GM18868 (cell line): ENCODE measurements around the gene MROH7.

Experiments
- ATAC-seq: cut with Tn5 transposase; IDR thresholded peaks from one replicate; pipeline ENCODE4 v1.9.1; 2021; ENCODE audit warnings: mild to moderate bottlenecking, moderate library complexity; ENCODE audit not compliant: unreplicated experiment

The MROH7 gene

DNA sequence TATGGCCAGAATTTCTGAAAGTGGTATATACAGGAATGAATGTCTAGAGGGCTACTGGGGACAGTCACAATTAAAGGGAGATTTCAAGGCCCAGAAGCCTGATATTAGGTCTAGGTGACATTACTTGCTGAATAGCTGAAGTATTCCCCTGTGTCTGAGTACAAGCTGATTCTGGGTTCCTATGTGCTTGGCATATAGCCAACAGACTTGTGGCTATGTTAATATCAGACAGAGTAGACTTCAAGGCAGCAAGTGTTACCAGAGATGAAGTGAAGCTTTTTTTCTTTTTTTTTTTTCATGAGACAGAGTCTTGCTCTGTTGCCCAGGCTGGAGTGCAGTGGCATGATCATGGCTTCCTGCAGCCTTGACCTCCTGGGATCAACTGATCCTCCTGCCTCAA, 82.4 kb downstream of the MROH7 start:
- no peak for ATAC-seq

DNA sequence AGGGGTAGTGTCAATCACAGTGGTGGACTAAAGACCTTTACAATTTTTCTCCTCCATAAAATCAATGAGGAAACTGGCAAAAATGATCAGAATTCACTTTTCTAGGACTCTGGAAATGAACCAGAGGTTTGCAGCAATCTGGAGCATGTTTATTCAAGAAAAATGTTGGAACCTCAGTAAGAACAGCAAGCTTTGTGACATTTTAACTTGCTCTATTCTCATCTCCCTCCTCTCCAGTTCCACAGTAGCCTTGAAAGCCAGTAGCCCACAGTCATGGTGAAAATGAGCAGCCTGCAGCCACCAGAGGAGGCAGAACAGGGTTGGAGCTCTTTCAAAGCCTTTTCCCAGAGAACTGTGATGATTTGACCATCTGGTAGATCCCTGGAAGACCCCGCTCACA, 83.2 kb downstream of the MROH7 start:
- ATAC-seq = no peak

DNA sequence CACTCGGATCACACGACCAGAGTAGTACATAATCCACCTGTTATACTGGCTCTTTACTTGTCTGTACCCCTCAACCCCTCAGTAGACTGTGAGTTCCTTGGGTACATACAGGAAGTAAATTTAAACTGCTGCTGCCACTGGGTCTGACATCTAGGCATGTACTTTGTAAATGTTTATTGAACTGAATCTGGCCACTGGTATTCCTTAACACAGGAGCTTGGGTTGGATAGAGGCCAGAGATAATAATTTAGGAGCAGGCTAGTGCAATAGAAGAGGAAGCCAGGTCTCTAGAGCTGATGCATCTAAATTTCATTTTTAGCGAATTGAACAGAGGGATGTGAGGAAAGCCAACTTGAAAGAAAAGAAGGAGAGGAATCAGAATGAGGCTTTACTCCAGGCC, 86.4 kb downstream of the MROH7 start:
- no peak for ATAC-seq

DNA sequence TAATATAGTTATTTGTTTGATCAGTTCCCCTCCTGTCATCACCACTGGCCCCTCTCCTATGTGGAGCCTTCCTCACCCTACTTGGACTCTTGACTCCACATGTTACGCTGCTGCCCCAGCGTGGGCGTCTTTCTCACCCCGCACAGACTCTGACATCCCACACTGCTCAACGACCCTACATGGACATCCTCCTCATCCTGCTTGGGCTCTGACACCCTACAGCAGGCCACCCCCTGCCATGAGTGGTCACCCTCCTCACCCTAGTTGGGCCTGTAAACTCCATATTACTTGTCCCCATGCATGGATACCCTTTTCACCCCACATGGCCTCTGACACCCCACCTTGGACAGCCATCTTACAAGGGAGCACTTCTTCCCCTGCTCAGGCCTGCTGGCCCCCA, 95.1 kb downstream of the MROH7 start:
- ATAC-seq = no peak

DNA sequence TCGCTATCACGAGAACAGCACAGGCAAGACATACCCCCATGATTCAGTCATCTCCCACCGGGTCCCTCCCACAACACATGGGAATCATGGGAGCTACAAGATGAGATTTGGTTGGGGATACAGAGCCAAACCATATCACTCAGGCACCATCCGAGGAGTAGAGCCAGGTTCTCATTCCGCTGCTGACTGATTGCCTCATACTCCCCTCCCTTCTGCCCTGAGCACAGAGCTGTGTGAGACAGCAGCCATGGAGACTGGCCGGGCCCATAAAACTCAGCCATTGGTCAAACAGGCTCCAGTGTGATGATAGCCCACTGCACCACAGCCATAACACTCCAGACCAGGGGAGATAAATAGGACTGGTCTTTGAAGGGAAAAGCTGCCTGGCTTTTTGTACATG, 96.7 kb downstream of the MROH7 start:
- no peak for ATAC-seq

DNA sequence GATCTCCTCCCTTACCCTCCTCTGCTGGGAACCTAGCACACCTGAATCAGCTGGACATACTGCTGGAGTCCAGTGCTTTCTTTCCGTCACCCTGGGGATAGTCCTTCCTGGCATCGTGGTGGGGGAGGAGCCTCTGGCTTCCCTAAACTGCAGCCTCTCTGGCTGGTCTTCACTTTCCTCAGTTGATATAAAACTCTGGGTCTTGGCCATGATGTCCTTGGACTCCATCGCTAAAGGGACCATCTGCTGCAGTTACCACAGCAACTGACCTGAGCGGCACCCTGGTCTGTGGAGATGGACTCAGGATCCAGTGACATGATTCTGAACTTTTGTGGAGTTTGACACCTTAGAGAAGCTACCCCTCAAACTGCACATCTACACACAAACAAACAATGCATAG, 99.9 kb downstream of the MROH7 start:
- ATAC-seq = no peak

DNA sequence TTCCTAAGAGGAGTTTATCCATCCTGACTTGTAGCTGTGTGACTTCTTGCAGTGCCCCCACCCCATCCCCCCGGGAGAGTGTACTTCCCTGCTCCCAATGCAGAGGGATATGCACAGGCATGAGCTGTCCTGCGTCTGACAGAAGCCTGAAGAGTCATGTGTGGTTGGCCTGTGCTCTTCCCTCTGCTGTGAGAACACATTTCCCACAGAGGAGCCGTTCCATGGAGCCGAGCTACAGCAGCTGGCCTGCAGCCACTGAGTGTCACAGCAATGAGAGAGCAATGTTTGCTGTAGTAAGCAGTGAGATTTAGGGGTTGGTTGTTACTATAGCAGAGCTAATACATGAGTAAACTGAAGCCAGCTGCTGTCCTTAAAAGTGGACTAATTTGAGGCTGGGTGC, 100.7 kb downstream of the MROH7 start:
- no peak for ATAC-seq

DNA sequence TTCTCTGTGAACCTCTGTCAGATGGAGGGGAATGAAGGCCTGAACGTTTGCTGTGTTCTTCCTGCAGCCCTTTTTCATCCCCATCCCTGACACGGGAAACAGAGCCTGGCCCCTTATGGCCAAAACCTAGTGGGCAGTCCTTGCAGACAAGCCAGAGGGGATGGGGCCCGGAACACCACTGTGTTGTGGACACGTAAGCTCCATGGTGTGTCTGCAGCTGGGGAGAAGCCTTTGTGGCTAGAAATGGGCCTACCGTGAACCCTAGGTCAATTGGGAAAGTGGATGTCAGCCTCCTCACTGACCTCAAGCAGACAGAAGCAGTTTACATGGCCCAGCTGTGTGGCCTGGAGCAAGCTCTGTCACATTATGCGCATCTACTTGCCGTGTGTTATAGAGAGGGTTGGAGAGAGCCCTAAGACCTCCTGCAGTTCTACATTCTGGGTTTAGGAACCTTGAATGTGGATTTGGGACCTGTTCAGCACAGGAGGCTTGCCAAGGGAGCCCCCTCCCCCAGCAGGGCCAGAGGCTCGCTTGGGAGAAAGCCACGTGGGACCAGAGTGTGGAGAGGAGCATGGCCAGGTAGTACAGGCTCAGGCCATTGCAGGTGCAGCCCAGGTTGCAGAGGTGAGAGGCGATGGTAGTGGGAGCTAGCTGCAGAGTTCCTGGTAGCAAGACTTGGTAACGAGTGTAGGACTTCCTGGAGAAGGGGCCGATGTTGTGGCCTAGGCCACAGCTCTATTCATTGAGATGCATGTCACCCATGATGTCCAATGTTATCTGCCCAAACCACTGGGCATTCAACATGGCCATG, 102.0 kb downstream of the MROH7 start:
- no peak for ATAC-seq

DNA sequence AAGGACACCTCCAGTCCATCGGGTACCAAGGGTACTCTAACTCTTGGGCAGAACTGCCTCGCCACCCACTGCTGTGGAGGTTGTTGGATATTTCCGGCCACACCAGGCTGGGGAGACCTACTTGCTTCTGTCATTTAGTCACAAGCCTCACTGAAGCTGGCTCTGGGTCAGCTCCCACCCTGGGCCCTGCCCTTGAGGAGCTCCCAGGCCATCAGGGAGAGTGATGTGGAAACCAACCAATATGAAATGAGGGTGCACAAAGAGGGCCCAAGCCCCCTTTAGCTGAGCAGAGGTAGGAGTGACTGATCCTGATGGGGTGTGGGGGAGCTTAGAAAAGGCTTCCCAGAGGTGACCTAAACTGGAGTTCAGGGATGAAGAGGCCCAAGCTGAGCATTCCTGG, 103.1 kb downstream of the MROH7 start:
- no peak for ATAC-seq

DNA sequence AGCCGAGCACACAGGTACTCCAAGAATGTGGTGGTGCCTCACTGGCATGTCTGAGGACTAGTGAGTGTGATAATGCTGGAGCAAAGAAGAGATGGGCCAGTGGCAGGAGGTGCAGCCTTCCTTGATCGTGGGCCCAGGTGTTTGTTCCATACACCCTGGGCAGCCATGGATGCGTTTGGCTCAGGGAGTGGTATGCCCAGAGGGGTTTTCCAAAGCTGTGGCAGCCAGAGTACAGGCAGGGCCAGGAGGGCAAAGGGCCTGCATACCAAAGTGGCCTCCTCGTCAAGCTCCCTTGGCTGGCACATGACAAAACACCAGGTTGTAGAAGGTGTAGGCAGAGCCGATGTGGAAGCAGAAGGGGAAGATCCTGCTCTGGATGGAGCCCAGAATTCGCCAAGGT, 103.7 kb downstream of the MROH7 start:
- no peak for ATAC-seq

DNA sequence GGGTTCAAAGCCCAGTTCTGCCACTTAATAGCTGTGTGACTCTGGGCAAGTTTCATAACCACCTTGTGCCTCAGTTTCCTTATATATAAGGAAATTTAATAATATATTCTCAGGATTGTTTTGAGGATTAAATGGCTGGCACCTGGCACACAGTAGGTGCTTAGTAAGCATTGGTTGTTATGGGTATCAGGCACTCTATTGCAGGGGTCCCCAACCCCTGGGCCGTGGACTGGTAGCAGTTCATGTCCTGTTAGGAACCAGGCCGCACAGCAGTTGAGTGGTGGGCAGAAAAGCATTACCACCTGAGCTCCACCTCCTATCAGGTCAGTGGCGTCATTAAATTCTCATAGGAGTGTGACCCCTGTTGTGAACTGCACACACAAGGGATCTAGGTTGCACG, 104.3 kb downstream of the MROH7 start:
- ATAC-seq = no peak

DNA sequence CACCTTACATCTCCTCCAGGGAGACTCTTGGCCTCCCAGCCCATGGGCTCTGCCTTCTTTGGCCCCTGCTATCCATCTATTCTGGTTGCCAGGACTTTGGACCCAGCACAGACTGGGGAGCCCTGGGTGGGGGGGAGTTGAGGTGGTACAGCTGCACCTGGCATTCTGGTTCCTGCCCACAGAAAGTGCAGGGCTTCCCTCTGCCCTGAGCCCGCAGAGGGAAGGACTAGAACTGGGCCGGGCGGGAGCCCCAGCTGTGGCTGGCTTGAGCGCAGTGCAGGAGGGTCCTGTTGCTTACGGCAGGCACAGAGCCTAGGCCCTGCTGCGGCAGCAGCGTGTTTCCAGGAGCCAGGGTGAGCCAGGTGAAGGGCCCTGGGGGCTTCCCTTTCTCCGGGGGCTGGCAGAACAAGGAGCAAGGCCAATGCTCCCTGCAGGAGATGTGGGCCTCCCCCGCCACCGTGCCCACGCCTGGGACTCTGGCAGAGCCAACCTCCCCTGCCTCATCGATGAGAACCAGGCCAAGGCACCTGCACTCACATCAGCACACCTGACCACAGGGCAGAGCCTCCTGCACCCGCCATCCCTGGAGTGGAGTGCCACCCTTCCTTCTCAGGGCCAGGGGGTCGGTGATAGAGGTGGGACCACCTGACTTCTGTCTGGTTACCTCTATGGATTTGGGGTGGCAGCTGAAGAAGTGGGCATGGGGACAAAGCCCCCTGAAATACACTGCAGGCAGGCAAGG, 106.7 kb downstream of the MROH7 start:
- ATAC-seq = no peak

DNA sequence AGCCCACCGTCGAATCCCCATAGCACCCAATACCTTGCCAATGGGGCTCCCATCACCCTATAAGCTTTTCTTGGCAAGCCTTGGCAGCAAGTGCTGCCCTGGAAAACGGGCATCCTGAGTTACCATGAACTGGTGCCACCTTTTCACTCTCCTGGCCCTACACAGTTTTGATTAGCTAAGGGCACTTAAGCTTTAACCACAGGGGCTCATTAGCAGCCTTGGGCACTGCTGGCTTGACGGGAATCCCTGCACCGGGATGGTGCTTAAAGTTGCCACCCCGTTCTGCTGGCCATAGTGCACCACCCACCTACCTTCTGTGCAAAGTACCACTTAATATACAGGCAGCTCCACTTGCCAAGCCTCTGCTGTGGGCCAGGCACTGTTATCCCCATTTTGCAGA, 109.0 kb downstream of the MROH7 start:
- ATAC-seq = no peak

DNA sequence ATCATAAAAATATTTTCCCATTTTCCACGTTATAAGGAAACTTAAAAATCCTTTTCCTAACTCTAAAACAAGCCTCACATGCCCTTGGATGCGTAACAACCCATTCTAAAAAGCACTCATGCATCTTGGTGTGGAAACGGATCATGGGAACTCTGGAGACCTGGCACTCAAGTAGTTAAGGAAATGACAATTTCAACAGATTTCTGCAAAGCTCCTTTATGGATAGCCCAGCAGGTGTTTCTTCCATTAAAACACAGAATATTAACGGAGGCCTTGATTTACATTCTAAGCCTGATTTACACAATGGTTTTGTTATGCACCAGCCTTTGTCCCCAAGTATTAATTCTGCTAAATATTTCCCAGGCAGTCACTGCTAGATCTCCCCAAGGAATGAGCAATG, 109.8 kb downstream of the MROH7 start:
- ATAC-seq = no peak

DNA sequence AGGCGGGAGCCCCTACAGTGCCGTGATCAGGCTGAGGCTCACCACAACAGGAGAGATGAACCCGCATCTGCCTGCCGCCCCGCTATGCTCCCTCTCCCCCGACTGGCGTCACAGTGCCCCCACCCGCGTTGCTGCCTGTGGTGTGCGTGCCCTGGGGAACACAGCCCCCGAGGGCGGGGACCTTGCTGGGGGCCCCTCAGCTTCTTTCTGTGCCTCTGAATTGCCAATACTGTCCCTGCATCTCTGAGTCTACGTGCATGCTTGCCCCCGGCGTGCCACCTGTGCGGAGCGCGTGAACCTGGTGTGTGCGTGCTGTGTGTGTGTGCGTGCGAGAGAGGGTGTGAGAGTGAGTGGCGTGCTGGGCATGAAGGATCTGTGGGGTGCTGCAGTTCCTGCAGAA, 112.5 kb downstream of the MROH7 start:
- no peak for ATAC-seq

DNA sequence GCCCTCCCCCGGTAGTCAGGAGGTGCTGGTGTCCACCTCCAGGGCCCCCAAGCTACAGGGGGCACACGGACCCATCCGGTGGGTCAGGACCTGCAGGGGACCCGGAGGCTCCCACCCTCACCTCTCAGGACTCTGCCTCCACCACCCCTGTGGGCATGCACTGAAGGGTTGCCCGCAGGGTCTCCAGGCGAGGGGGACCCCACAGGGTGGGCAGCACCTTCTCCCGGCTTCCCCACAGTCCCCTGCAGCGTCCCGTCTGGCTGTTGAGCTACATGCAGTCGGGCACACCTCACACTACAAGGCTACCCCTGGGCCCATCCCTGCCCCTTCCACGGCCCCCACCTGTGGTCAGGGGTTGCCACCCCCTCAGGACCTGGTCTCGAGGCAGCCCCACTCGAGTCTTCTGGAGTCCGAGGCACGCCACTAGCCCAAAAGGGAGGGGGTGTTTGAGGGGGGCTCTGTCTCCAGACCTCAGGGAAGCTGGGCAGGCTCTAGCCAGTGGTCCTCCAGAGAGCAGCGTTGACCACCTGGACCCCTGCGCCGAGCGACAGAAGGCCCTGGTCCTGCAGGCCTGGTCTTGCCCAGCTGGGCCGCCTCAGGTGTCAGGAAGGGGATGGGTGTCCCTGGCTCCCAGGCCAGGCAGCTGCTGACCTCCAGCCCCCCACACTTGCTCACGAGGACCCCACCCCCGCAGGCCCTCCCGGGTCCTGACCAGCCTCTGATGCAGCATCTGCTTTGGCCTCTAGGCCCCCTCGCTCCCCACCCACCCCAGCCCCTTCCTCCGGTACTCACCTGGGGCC, 113.1 kb downstream of the MROH7 start:
- ATAC-seq = no peak

DNA sequence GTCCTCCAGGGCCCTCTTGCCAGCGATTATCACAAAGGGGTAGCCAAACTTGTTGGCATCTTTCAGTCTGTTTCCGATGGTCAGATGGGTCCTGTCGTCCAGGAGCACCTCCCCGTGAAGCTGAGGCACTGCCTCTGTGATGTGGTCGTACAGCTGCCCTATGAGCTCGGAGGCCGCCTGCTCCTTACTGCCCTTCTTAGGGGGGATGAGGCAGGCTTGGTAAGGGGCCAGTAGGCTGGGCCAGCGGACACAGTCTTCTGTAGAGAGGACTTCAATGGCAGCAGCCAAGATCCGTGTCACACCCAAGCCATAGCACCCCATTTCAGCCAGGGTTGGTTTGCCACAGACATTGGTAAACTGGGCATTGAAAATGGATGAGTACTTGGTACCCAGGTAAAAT, 116.2 kb downstream of the MROH7 start:
- ATAC-seq = no peak

DNA sequence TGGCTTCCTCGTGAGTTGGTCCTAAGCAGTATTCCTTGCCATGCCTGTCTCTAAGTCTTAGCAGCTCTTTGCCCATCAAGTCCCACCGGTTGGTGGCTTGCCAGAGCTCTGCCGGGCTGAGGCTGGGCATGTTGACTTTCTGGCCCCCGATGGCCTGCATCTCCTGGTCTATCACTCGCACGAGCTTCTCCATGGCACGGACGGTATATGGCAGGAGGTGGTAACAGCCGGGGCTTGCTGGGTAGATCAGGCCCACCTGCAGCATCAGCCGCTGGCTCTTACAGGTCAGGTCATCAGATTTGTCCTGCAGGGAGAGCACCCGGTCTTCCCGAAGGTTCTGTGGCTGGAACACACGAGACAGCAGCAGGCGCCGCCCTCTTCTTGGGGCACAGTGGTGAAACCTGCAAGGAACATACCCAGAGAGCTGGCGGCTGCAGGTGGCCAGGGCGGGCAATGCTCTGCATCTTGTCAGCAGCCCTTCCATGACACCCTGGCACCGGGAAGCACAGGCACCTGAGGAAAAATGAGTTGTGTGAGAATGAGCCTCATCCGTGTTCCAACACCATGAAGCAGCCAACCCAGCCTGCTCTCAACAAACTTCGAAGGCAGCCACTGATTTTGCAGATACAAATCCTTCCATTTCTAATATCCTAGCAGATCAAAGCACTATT, 117.2 kb downstream of the MROH7 start:
- no peak for ATAC-seq
